ENCODE measurements around the gene ZNF783.
A peak's percentile ranks its signal among the peaks of the same experiment; 100 is the strongest.
"Not testable (repeated sequence)": the region's sequence is repeated elsewhere in the genome, so short reads cannot be mapped to it uniquely, and the experiment has no call there.

The ZNF783 gene

DNA sequence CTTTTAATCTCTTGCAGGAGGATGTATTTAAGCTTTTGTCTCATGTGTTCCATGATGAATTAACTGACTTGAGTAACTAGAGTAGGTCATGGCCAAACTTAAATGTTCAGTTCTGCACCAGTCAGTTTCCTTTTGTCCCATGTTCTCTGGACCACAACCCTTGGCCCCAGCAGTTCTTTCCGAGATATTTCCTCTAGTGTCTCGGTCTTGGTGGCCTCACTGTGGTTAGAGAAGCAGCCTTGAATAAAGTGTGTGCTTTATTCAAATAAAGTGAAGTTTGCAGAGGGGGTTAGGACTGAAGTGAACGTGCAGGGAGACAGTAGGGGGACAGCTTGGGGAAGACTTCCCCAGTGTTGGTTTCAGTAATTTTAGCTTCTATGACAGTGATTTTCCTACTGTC, 13.2 kb upstream of the ZNF783 start:
- no peak overlapping the region for H3K4me3 ChIP-seq (ENCODE audit: low read length)
- no peaks in the 10 kb centered on the region for H3K27me3 ChIP-seq (ENCODE audit: control insufficient read depth, insufficient read depth, low read length)
- peaks cover 5% of the 10 kb centered on the region for H3K36me3 ChIP-seq (ENCODE audit: control insufficient read depth, insufficient read depth, low read length)
- no peak overlapping the region for H3K9ac ChIP-seq (ENCODE audit: low read length)
- H3K9me3 ChIP-seq (ENCODE audit: control insufficient read depth, low read length): no peaks in the 10 kb centered on the region
- H3K4me1 ChIP-seq (ENCODE audit: control insufficient read depth, insufficient read depth, low read length): no peaks in the 10 kb centered on the region

DNA sequence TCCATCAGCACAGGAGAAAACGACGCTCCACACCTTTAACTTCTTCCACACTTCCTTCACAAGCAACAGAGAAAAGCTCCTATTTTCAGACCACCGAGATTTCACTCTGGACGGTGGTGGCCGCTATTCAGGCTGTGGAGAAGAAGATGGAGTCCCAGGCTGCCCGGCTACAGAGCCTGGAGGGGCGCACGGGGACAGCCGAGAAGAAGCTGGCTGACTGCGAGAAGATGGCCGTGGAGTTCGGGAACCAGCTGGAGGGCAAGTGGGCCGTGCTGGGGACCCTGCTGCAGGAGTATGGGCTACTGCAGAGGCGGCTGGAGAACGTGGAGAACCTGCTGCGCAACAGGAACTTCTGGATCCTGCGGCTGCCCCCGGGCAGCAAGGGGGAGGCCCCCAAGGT, 11.8 kb upstream of the ZNF783 start:
- peaks cover 12% of the 10 kb centered on the region for H3K36me3 ChIP-seq (ENCODE audit: control insufficient read depth, insufficient read depth, low read length)
- not testable (repeated sequence) for H3K9me3 ChIP-seq (ENCODE audit: control insufficient read depth, low read length); H3K4me3 ChIP-seq (ENCODE audit: low read length); H3K9ac ChIP-seq (ENCODE audit: low read length); H3K4me1 ChIP-seq (ENCODE audit: control insufficient read depth, insufficient read depth, low read length); H3K27me3 ChIP-seq (ENCODE audit: control insufficient read depth, insufficient read depth, low read length)

DNA sequence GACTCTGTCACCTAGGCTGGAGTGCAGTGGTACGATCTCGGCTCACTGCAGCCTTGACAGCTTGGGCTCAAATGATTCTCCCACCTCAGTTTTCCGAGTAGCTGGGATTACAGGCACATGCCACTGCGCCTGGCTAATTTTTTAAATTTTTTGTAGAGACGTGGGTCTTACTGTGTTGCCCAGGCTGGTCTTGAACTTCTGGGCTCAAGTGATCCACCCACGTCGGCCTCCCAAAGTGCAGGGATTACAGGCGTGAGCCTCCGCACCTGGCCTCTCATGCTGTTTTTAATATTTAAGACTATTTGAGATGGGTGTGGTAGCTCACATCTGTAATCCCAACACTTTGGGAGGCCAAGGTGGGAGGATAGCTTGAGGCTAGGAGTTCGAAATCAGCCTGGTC, 10.5 kb upstream of the ZNF783 start:
- H3K4me3 ChIP-seq (ENCODE audit: low read length); H3K9ac ChIP-seq (ENCODE audit: low read length); H3K9me3 ChIP-seq (ENCODE audit: control insufficient read depth, low read length); H3K4me1 ChIP-seq (ENCODE audit: control insufficient read depth, insufficient read depth, low read length); H3K27me3 ChIP-seq (ENCODE audit: control insufficient read depth, insufficient read depth, low read length): not testable (repeated sequence)
- peaks cover 12% of the 10 kb centered on the region for H3K36me3 ChIP-seq (ENCODE audit: control insufficient read depth, insufficient read depth, low read length)

DNA sequence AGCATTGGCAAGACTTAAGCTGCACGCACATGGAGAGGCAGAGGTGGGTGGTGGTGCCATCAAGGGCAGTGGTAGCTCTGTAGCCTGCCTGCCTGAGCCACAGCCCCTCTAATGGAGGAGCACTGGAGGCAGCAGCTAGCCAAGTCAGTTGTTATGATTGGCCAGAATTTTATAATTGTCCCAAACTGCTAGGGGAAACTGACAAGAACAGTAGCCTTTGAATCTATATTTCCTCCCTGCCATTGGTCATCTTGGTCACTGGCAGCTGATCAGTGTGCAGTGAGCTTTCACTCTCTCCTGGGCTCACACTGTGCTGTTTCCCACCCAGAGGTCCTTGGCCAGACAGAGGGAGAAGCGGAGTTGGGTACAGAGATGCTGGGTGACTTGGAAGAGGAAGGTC, 9.6 kb upstream of the ZNF783 start:
- H3K9ac ChIP-seq (ENCODE audit: low read length): no peak overlapping the region
- no peaks in the 10 kb centered on the region for H3K4me1 ChIP-seq (ENCODE audit: control insufficient read depth, insufficient read depth, low read length)
- no peaks in the 10 kb centered on the region for H3K27me3 ChIP-seq (ENCODE audit: control insufficient read depth, insufficient read depth, low read length)
- H3K4me3 ChIP-seq (ENCODE audit: low read length): no peak overlapping the region
- H3K9me3 ChIP-seq (ENCODE audit: control insufficient read depth, low read length): no peaks in the 10 kb centered on the region
- peaks cover 12% of the 10 kb centered on the region for H3K36me3 ChIP-seq (ENCODE audit: control insufficient read depth, insufficient read depth, low read length)

GRCh38 chr7:149253665-149254064, 8.3 kb upstream of the ZNF783 start:
- H3K4me3 ChIP-seq (ENCODE audit: low read length): no peak overlapping the region
- H3K9me3 ChIP-seq (ENCODE audit: control insufficient read depth, low read length): no peaks in the 10 kb centered on the region
- H3K36me3 ChIP-seq (ENCODE audit: control insufficient read depth, insufficient read depth, low read length): peaks cover 12% of the 10 kb centered on the region
- no peaks in the 10 kb centered on the region for H3K4me1 ChIP-seq (ENCODE audit: control insufficient read depth, insufficient read depth, low read length)
- no peaks in the 10 kb centered on the region for H3K27me3 ChIP-seq (ENCODE audit: control insufficient read depth, insufficient read depth, low read length)
- H3K9ac ChIP-seq (ENCODE audit: low read length): no peak overlapping the region

GRCh38 chr7:149254181-149254858, 7.7 kb upstream of the ZNF783 start:
- no peaks in the 10 kb centered on the region for H3K9me3 ChIP-seq (ENCODE audit: control insufficient read depth, low read length)
- no peak overlapping the region for H3K9ac ChIP-seq (ENCODE audit: low read length)
- H3K36me3 ChIP-seq (ENCODE audit: control insufficient read depth, insufficient read depth, low read length): peaks cover 12% of the 10 kb centered on the region
- H3K27me3 ChIP-seq (ENCODE audit: control insufficient read depth, insufficient read depth, low read length): no peaks in the 10 kb centered on the region
- H3K4me3 ChIP-seq (ENCODE audit: low read length): no peak overlapping the region
- no peaks in the 10 kb centered on the region for H3K4me1 ChIP-seq (ENCODE audit: control insufficient read depth, insufficient read depth, low read length)

- Histone ChIP-seq H3K9ac (ENCODE audit: low read length) (no peak overlapping the region), H3K4me1 (ENCODE audit: control insufficient read depth, insufficient read depth, low read length) (no peaks in the 10 kb centered on the region), H3K36me3 (ENCODE audit: control insufficient read depth, insufficient read depth, low read length) (peaks cover 12% of the 10 kb centered on the region), H3K4me3 (ENCODE audit: low read length) (no peak overlapping the region), H3K9me3 (ENCODE audit: control insufficient read depth, low read length) (no peaks in the 10 kb centered on the region), H3K27me3 (ENCODE audit: control insufficient read depth, insufficient read depth, low read length) (no peaks in the 10 kb centered on the region)
Observed at GRCh38 chr7:149255174-149255573, 6.8 kb upstream of the ZNF783 start.

- H3K9ac ChIP-seq (ENCODE audit: low read length): no peak overlapping the region
- no peaks in the 10 kb centered on the region for H3K9me3 ChIP-seq (ENCODE audit: control insufficient read depth, low read length)
- H3K36me3 ChIP-seq (ENCODE audit: control insufficient read depth, insufficient read depth, low read length): peaks cover 12% of the 10 kb centered on the region
- H3K27me3 ChIP-seq (ENCODE audit: control insufficient read depth, insufficient read depth, low read length): no peaks in the 10 kb centered on the region
- no peak overlapping the region for H3K4me3 ChIP-seq (ENCODE audit: low read length)
- H3K4me1 ChIP-seq (ENCODE audit: control insufficient read depth, insufficient read depth, low read length): no peaks in the 10 kb centered on the region
Observed at GRCh38 chr7:149256568-149256967, 5.4 kb upstream of the ZNF783 start.

DNA sequence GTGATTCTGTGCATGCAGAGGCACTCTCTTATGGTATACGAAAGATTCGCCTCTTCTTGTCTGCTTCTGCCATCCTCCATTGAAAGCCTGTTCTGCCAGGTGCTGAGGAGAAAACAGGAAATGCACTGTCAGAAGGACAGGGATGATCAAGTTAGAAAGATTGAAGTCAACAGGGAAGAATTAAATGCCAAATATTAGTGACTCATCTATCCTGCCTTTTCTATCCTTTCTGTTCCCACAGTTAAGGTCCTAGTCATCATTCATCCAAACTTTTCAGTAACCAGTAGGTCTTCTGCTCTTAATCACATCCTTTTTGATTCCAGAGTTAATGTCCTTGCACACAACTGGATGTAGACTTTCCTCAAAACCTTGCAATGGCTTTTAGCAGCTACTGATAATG, 4.8 kb upstream of the ZNF783 start:
- Histone ChIP-seq H3K9me3 (ENCODE audit: control insufficient read depth, low read length) (no peaks in the 10 kb centered on the region), H3K4me3 (ENCODE audit: low read length) (no peak overlapping the region), H3K27me3 (ENCODE audit: control insufficient read depth, insufficient read depth, low read length) (no peaks in the 10 kb centered on the region), H3K36me3 (ENCODE audit: control insufficient read depth, insufficient read depth, low read length) (peaks cover 11% of the 10 kb centered on the region), H3K9ac (ENCODE audit: low read length) (no peak overlapping the region), H3K4me1 (ENCODE audit: control insufficient read depth, insufficient read depth, low read length) (no peaks in the 10 kb centered on the region)

DNA sequence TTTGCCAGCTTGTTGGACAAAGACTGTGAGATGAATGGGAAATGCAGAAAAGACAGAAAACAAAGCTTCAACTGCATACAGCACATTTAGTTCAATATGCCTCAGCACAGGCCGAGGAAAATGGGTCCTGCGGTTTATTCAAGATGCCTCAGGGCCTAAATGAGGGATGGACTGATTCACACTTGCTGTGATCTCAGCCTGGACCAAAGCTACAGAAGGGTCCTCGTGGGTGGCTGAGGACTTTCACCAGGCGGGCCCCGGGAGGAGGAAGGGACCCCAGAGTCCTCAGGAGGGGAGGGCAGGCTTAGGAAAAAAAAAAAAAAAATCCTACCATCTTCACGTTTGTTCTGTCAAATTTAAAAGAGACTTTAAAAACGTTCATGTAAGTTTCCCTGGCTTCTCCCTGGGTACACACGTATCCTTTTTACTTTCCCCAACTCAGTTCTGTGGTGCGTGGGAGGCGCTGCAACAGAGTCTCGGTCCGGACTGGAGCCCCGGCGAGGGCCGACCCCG, 624 bp upstream of the ZNF783 start:
- no peaks in the 10 kb centered on the region for H3K9me3 ChIP-seq (ENCODE audit: control insufficient read depth, low read length)
- H3K27me3 ChIP-seq (ENCODE audit: control insufficient read depth, insufficient read depth, low read length): no peaks in the 10 kb centered on the region
- H3K4me1 ChIP-seq (ENCODE audit: control insufficient read depth, insufficient read depth, low read length): peaks cover 8% of the 10 kb centered on the region
- peak overlapping the region; percentile 2 for H3K4me3 ChIP-seq (ENCODE audit: low read length)
- H3K36me3 ChIP-seq (ENCODE audit: control insufficient read depth, insufficient read depth, low read length): no peaks in the 10 kb centered on the region
- H3K9ac ChIP-seq (ENCODE audit: low read length): peak overlapping the region; percentile 62

- H3K4me3 ChIP-seq (ENCODE audit: low read length): no peak overlapping the region
- no peaks in the 10 kb centered on the region for H3K36me3 ChIP-seq (ENCODE audit: control insufficient read depth, insufficient read depth, low read length)
- H3K27me3 ChIP-seq (ENCODE audit: control insufficient read depth, insufficient read depth, low read length): no peaks in the 10 kb centered on the region
- H3K9me3 ChIP-seq (ENCODE audit: control insufficient read depth, low read length): no peaks in the 10 kb centered on the region
- H3K4me1 ChIP-seq (ENCODE audit: control insufficient read depth, insufficient read depth, low read length): peaks cover 8% of the 10 kb centered on the region
- H3K9ac ChIP-seq (ENCODE audit: low read length): no peak overlapping the region
Observed at GRCh38 chr7:149266451-149266850, 4.5 kb downstream of the ZNF783 start.

- peaks cover 5% of the 10 kb centered on the region for H3K4me1 ChIP-seq (ENCODE audit: control insufficient read depth, insufficient read depth, low read length)
- no peaks in the 10 kb centered on the region for H3K36me3 ChIP-seq (ENCODE audit: control insufficient read depth, insufficient read depth, low read length)
- no peak overlapping the region for H3K4me3 ChIP-seq (ENCODE audit: low read length)
- no peaks in the 10 kb centered on the region for H3K27me3 ChIP-seq (ENCODE audit: control insufficient read depth, insufficient read depth, low read length)
- H3K9me3 ChIP-seq (ENCODE audit: control insufficient read depth, low read length): no peaks in the 10 kb centered on the region
- H3K9ac ChIP-seq (ENCODE audit: low read length): no peak overlapping the region
Observed at GRCh38 chr7:149267733-149268132, 5.7 kb downstream of the ZNF783 start.

- H3K27me3 ChIP-seq (ENCODE audit: control insufficient read depth, insufficient read depth, low read length); H3K4me1 ChIP-seq (ENCODE audit: control insufficient read depth, insufficient read depth, low read length); H3K9me3 ChIP-seq (ENCODE audit: control insufficient read depth, low read length); H3K9ac ChIP-seq (ENCODE audit: low read length); H3K36me3 ChIP-seq (ENCODE audit: control insufficient read depth, insufficient read depth, low read length); H3K4me3 ChIP-seq (ENCODE audit: low read length): not testable (repeated sequence)
Observed at GRCh38 chr7:149274424-149274823, 12.4 kb downstream of the ZNF783 start.
